Activated T-helper 1 cell treated with Interleukin-2 at 50 U/mL for 16 hours (primary cell): Measurements from ENCODE around the gene FAM81A.
A peak's percentile ranks its signal among the peaks of the same experiment; 100 is the strongest.
"Not testable (repeated sequence)": the region's sequence is repeated elsewhere in the genome, so short reads cannot be mapped to it uniquely, and the experiment has no call there.

Source experiments
- DNase-seq: peaks from one replicate; pipeline ENCODE4 v3.0.0-alpha.2; 2020; ENCODE audit warnings: low read depth

Gene FAM81A

DNA sequence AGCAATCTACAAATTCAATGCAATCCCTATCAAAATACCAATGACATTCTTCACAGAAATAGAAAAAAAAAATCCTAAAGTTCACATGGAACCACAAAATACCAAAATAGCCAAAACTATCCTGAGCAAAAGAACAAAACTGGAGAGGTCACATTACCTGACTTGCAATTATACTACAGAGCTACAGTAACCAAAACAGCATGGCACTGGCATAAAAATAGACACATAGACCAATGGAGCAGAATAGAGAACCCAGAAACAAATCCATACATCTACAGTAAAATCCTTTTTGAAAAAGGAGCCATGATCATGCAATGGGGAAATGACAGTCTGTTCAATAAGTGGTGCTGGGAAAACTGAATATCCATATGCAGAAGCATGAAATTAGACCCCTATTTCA, 51.5 kb downstream of the FAM81A start:
- DNase-seq, result not testable (repeated sequence)

DNA sequence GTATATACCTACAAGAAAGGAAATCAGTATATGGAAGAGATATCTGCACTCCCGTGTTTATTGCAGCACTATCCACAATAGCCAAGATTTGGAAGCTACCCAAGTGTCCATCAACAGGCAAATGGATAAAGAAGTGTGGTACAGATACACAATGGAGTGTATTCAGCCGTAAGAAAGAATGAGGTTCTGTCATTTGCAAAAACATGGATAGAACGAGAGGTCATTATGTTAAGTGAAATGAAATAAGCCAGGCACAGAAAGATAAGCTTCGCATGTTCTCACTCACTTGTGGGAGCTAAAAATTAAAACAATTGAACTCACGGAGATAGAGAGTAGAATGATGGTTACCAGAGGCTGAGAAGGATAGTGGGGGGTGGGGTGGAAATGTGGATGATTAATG, 53.1 kb downstream of the FAM81A start:
- DNase-seq, result no peak

DNA sequence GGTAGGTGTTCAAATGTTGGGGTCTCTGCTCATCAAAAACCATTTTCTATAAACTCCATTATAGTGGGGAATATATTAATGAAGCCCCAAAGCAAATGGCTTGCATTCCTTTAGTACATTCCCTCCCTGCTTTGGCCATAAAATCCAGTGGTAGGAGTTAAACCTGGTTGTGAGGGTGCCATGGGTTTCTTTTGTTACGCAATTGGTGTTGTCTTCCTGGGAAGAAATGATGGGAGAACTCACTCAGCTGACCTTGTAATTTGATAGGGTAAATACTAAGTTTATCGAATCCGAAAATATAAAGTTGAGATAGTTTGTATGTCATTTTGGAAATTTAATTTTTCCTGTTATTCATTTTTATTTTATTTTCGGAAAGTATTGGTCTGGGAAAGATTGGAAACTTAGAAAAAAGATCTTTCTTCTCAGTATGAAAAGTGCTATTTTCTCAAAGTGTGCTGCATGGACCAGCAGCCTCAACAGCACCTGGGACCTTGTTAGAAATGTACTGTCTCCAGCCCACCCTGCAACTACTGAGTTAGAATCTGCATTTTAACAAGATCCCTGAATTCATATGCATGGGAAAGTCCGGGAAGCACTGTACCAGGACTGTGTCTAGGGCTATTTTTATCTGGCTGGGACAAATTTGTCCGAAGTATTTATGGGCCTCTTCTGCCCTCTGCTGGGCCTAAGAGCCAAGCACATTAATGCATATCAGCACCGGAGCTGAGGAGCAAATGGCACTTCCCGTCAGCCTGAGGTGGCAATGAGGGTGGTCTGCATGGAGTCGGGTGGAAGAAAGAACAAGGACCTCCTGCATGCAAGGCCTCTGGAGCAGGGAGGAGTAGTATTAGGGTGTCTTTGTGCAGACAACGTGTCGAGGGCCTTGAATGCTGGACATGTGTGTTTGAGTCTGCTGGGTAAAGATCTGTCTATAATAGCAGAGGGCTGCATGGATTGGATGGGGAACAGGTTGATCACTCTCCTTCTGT, 54.7 kb downstream of the FAM81A start:
- DNase-seq, result peak; percentile 21

DNA sequence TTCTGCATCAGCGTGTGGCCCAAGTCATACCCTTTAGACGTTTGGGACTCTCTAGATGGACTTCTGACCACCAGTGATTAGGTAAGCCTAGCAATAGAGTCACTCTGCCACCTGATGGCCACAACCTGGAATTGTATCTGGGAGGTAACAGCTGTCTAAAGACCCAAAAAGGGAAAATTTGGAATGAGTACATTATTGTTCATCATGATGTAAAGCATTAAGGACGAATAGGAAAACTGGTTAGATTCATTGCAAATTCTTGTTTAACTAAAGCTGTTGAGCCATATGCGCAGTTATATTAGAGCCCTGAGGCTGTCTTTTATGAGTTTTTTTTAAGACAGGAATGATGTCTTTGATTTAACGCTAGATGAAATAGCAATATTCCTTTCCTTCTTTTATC, 63.6 kb downstream of the FAM81A start:
- no peak for DNase-seq

DNA sequence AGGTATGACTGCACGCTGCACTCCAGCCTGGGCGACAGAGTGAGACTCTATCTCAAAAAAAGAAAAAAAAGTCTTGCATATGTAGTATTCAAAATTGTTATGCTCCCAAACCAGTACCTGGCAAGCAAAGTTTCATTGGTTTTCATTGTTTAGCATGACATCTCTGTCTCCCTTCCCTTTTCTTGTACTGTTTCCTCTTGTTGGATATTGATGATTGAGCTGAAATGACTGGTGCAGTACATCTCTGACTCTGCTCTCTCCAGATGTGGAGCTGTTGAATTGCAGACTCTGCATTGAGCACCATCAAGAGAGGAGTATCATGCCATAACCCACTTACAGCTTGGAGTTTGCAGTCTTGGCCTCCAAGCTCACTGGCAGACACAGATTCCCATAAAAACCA, 77.2 kb downstream of the FAM81A start:
- DNase-seq, result no peak

DNA sequence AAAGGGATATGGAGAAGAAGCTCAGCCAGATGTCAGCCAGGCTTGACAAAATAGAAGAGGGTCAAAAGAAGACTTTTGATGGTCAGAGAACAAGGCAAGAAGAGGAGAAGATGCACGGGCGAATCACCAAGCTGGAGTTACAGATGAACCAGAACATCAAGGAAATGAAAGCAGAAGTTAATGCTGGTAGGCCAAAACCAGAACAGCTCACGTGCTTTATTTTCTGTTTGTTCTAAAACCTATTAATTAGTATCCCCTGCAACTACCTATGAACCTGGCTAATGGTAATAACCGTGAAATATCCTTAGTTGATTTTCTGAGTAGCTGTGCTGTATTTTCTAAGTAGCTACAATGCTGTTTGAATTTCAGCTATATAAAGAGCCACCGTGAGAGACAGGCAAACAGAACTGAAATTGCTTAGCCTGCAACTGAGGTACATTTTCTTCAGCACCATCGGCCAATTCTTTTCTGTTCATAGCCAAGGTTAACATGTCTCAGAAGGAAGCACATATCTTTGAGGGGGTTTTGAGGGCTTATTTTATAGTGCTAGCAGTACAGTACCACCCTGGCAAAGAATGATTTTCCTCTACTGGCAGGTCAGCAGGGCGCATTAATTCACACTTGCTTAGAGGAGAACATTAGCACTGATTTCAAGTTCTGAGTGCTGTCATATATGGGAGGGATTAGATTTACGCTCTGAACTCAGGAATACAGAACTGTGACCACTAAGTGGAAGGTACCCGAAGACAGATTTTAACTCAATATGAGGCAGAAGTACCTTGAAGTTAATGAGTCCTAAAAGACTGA, 78.9 kb downstream of the FAM81A start:
- no peak for DNase-seq

DNA sequence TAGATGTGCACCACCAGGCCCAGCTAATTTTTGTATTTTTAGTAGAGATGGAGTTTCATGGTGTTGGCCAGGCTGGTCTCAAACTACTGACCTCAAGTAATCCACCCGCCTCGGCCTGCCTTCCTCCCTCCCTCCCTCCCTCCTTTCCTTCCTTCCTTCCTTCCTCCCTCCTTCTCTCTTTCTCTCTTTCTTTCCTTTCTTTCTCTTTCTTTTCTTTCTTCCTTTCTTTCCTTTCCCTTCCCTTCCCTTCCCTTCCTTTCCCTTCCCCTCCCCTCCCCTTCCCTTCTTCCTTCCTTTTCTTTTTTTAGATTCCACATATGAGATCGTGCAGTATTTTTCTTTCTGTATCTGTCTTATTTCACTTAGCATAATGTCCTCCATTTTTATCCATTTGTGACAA, 81.3 kb downstream of the FAM81A start:
- no peak for DNase-seq

DNA sequence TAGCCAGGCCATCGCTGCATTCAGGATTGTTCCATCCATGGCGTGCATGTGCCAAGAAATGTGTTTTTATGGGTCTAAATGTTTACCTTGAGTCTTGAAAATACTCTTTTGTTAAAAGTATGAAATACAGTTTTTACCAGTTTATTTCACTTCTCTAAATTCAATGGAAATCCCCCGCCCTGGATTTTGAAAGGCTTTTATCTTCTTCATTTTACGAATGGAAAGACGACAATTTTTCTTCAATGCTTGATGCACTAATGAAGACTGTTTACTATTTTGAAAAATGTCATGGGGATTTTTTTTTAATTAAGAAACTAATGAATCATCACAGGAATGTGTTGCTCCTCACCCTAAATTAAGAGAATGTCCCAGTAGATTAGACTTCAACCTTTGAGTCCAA, 83.5 kb downstream of the FAM81A start:
- DNase-seq, result no peak

DNA sequence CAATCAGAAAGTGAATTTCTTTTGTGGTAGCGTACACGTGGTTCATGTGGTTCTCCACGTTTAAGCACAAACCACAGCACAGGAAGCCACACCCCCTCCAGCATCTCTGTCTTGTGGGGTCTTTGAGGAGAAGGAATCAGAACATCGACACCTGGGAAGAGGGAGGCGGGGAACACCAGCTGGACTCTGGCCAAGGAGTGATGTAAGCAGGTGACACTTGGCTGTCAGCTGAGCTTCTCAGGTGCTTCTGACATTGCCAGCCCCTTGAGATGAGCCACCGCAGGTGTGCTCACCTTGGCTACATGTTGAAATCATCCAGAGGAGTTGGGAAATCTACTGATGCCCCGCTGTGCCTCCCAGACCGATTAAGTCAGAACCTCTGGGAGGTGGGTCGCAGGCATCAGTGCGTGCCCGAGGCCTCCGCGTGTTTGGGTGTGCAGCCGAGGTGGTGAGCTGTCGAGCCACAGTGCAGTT, 85.0 kb downstream of the FAM81A start:
- DNase-seq, result peak; percentile 1

DNA sequence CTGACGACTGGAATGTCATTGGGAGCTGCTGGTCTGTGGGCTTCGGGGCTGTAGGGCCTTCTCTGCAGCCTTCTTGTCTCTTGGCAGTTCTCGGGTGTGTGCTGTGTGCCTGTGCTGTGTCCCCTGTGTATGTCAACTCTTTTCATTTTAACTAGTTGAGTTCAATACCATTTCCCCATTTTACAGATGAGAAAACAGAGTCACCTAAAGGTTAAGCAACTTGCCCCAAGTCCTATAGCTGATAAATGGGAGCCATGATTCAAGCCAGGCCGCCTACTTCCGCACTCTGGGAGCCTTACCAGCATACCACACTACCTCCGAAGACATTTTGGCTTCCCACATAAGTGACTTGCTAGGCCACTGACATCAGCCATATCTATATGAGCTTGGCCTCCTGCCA, 85.7 kb downstream of the FAM81A start:
- DNase-seq, result no peak

DNA sequence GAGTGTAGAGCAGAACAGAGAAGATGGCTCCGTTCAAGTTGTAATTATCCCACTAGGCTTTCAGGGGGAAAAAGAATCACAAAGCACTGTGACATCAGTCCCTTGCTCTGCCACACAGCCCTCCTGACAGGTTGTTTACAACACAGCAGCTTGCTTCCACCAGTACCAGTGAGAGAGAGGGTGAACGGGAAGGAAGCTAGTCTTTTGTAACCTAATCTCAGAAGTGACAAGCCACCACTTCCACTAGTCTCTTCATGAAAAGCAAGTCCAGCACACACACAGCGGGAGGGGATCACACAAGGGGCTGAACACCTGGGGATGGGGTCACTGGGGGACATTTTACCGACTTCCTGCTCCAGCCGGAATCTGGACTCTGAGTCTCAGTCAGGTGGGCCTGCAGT, 86.3 kb downstream of the FAM81A start:
- no peak for DNase-seq

DNA sequence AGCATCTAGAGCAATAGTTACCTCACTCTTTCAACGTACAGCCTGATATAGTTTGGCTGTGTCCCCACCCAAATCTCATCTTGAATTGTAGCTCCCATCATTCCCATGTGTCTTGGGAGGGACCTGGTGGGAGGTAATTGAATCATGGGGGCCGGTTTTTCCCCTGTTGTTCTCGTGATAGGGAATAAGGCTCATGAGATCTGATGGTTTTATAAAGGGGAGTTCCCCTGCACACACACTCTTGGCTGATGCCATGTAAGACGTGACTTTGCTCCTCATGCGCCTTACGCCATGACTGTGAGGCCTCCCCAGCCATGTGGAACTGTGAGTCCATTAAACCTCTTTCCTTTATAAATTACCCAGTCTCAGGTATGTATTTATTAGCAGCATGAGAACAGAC, 88.5 kb downstream of the FAM81A start:
- DNase-seq, result not testable (repeated sequence)

DNA sequence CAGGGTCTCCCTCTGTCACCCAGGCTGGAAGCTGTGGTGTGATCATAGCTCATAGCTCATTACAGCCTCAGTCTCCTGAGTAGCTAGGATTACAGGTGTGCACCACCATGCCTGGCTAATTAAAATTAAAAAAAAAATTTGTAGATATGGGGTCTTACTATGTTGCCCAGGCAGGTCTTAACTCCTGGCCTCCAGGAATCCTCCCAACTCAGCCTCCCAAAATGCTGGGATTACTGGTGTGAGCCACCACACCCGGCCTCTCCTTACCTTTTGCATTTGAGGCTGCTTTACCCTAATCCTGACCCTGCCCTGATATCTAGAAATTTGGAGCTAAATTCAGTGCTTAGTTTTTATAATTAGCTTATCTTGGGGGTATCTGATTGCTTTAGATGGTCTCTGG, 90.4 kb downstream of the FAM81A start:
- DNase-seq, result no peak

DNA sequence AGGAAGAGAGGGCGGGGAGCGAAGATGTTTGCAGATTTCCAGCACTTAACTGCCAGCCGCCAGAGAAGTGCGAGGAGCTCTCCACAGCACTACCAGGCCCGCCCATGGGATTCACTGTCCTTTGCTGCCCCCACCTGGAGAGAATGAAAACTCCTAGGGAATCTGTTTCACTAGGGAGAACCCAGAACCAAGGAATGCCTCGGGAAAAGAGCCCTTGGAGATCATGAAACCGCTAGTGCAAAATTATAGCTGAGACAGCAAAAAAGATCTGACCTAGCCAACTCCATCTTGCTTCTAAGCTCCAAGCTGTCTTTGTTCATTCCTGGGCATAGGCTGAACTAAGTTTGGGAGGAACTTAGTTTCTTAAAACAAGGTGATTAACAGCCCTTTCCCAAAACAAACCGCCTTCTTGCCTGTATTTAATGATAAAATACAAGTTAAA, 91.0 kb downstream of the FAM81A start:
- peak; percentile 46 for DNase-seq

DNA sequence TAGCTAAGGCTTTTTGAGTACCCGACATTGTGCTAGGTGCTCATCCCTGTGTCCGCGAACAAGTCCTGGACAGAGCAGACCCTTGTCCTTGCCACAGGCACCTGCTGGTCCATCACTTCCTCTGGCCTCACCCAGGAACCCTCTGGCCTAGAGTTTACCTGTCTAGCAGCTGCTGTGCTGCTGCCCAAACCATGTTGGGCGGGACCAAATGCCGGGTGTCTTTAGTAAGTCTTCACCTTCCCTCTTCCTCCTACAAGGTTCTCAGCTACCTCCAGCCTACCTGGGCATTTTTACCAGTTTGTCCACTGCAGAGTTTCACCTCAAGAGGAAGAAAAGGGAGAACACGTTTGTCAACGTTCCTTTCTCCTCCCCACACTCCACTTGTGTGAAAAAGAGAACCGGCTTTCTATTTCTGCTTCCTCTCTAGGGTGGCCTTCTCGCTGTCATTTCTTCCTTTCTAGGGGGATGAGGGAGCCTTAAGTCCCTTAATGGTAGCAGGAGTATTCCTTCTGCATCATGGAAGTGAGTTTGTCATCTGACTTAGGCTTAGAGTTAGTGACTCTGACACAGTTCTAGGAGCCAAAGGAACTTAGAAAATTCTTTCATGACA, 93.2 kb downstream of the FAM81A start:
- no peak for DNase-seq

DNA sequence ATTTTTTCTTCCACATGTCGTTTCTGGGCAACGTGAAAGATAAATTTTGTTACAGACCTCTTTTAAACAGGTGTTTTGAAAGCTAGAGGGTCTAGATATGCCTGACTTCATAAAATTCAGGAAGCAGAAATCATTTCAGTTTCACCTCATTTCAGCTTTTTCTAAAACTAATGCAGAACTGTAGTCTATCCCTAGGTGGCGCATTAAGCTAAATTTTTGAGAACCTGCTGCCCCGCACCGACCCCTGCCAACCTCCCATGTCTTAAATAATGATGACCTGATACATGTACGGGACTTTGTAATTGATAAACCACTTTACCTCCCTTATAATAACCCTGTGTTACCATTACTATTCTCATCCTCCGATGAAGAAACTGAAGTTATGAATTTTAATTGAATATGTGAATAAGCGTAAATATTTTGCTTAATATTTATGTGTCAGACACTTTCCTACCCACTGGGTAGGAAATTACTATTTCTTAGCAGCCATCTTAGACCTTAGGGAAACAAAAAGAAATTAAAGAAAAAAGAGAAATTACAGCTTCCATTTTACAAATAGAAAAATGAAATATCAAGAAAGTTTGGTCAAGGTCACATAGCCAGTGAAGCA, 94.9 kb downstream of the FAM81A start:
- no peak for DNase-seq

DNA sequence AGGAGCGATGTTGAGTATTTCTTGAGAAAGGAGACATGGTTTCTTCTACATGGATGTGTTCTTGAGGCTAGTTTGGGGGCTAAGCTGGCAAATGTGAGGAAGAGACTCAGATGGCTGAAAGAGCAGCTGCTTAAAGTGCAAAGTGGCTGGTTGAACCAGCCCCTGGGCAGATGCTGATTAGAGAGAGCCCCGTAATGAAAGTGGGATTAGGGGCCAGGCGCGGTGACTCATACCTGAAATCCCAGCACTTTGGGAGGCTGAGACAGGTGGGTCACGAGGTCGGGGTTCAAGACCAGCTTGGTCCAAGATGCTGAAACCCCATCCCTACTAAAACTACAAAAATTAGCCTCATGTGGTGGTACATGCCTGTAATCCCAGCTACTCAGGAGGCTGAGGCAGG, 98.6 kb downstream of the FAM81A start:
- no peak for DNase-seq

DNA sequence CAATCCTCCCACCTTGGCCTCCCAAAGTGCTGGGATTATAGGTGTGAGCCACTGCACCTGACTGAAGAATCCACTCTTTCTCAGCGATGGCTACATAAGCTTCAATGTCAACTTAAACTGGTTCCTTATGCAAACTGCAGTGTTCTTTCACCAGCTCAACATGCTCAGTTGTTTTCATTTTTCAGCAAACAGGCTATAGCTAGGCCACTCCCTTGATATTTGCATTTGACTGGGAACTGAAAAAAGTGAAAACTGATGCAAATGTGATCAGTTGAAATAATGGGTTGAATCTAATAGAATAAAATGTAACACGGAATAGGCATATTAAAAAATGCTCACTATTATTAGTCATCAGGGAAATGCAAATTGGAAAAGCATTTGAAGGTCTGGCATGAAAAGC, 99.4 kb downstream of the FAM81A start:
- DNase-seq, result no peak

DNA sequence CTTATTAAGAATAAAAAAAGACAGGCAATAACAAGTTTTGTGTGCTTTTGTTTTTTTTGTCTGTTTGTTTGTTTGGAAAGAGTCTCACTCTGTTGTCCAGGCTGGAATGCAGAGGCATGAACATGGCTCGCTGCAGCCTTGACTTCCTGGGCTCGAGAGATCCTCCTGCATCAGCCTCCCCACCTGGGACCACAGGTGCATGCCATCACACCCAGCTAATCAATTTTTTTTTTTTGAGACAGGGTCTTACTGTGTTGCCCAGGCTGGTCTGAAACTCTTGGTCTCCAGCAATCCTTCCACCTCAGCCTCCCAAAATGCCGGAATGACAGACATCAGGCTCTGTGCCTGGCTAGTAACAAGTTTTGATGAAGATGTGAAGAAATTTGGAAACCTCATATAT, 100.5 kb downstream of the FAM81A start:
- no peak for DNase-seq

DNA sequence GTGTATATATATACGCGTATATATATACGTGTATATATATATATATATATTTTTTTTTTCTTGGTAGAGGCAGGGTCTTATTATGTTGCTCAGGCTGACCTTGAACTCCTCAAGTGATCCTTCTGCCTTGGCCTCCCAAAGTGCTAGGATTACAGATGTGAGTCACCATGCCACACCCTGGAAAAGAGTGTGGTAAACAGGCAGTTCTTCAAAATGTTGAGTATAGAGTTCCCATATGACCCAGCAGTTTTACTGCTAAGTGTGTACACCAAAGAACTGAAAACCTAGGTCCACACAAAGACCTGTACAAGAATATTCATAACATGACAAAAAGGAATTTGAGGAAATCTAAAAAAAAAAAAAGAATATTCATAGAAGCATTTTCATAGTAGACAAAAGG, 101.8 kb downstream of the FAM81A start:
- DNase-seq, result no peak

DNA sequence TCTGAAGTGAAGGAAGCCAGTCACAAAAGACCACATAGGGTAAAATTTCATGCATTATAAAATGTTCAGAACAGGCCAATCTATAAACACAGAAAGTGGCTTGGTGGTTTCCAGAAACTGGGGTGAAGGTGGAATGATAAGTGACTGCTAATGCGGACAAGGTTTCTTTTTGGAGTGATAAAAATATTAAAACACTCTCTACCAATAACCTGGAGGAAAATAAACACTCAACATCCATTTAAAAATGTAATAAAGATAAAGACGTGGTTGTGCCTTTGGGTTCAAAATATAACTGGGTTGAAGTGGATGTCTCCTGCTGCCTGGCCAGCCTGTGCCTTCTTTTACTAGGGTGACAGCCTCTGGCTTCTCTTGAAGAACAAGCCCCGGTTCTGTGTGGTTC, 102.7 kb downstream of the FAM81A start:
- no peak for DNase-seq

DNA sequence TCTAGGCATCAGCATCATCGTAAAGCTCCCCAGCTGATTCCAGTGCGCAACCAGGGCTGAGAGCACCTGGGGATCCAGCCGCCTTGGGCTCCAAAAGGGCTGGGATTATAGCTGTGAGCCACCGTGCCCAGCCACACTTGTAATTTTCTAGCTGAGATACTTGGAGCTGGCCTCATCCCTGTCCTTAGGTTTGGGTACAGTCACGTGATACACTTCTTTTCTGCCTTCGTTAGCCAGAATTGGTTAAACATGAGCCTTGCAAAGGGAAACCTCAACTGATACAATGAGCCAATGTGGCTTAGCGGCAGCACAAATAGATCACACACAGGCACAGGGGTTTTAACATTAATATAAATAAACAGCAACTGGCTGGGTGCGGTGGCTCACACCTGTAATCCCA, 103.8 kb downstream of the FAM81A start:
- DNase-seq, result no peak
